ES-I3 (cell line): ENCODE measurements around the gene FLCN.

Experiments
- H3K36me3 ChIP-seq: 2 replicates; pipeline ENCODE4 v1.6.1; 2013; ENCODE audit warnings: mild to moderate bottlenecking, low read length, control low read depth, moderate library complexity; ENCODE audit not compliant: insufficient read depth
- H3K4me1 ChIP-seq: 2 replicates; pipeline ENCODE4 v1.6.1; 2013; ENCODE audit warnings: mild to moderate bottlenecking, control low read depth, low read length; ENCODE audit not compliant: insufficient read depth
- H3K9ac ChIP-seq: 2 replicates; pipeline ENCODE4 v1.6.1; 2013; ENCODE audit warnings: low read depth, mild to moderate bottlenecking, low read length, moderate library complexity
- H3K9me3 ChIP-seq: 2 replicates; pipeline ENCODE4 v1.6.1; 2013; ENCODE audit warnings: mild to moderate bottlenecking, low read length, moderate library complexity; ENCODE audit not compliant: control insufficient read depth, insufficient read depth

Gene FLCN

GRCh38 chr17:17165666-17166308, 71.2 kb downstream of the FLCN start:
- no peak overlapping the region for H3K9ac ChIP-seq
- no peaks in the 10 kb centered on the region for H3K4me1 ChIP-seq
- H3K36me3 ChIP-seq, result peaks cover 9% of the 10 kb centered on the region; the same call in 1 of the 2 replicates
- no peaks in the 10 kb centered on the region for H3K9me3 ChIP-seq

- Histone ChIP-seq H3K9ac (no peak overlapping the region), H3K4me1 (no peaks in the 10 kb centered on the region), H3K36me3 (peaks cover 15% of the 10 kb centered on the region), H3K9me3 (no peaks in the 10 kb centered on the region)
Measured at GRCh38 chr17:17164676-17165075, 72.3 kb downstream of the FLCN start.

GRCh38 chr17:17164156-17164555, 72.8 kb downstream of the FLCN start:
- no peaks in the 10 kb centered on the region for H3K4me1 ChIP-seq
- H3K36me3 ChIP-seq, result peaks cover 18% of the 10 kb centered on the region
- H3K9me3 ChIP-seq, result no peaks in the 10 kb centered on the region
- H3K9ac ChIP-seq, result no peak overlapping the region
